Activated CD4-positive, CD25-positive, alpha-beta regulatory T cell treated with anti-CD3 and anti-CD28 coated beads, Interleukin-2, amount 50 U/mL, for 16 hours (primary cell): ENCODE results near the gene GJA5.

Experiments
- DNase-seq: peaks from one replicate; pipeline ENCODE4 v3.0.0-alpha.2; 2020; ENCODE audit warnings: low read depth, low spot score

Gene GJA5

GRCh38 chr1:147760481-147761260, at the start of gene GJA5:
Gene GJA5 (minus strand): TSS chr1:147760602. CDS start chr1:147759238, 1,364 bp downstream.
- no peak for DNase-seq

- DNase-seq: no peak
Measured at GRCh38 chr1:147809236-147809635, 48.8 kb upstream of the GJA5 start.

- DNase-seq: no peak
Measured at GRCh38 chr1:147808025-147808424, 47.6 kb upstream of the GJA5 start.

- DNase-seq: no peak
Measured at GRCh38 chr1:147807405-147807804, 47.0 kb upstream of the GJA5 start.

GRCh38 chr1:147804942-147805723, 44.7 kb upstream of the GJA5 start:
- DNase-seq: no peak

- no peak for DNase-seq
Measured at GRCh38 chr1:147800804-147801203, 40.4 kb upstream of the GJA5 start.

- DNase-seq: no peak
Measured at GRCh38 chr1:147798731-147799130, 38.3 kb upstream of the GJA5 start.

GRCh38 chr1:147794570-147794969, 34.2 kb upstream of the GJA5 start:
- no peak for DNase-seq

DNA sequence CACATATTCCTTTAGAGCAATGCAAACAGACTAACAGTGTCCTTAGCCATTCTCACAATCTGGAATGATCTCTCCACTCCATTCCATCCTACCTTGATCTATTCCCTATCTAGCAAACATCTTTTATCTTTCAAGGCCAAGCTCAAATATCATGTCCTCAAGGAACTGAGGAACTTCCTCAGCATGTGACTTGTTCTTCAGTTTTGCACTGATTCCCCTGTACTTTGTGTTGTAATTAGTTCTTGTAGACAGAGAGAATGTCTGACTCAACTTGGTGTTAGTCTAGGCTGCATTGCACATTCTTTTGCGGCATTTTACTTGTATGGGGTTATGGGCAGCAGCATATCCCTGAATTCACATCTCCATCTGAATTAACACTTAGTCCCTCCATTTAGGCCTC, 31.5 kb upstream of the GJA5 start:
- no peak for DNase-seq

DNA sequence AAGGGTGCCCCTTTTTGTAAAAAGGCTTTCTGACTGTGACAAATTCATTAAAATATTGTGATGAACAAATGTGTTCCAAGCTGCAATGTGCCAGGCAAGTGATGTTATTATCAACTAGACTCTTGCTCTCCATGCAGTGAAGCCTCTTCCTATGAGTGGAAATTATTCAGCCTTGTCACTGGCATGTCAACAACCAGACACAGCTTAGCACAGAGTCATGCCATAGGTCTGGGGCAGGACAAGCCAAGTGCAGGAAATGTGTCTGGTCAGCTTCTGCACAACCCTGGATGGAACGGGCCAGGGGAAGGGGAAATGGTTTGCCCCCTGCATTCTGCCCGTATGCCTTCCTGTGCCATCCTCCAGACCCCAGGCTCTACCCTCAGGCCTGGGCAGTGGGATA, 27.4 kb upstream of the GJA5 start:
- DNase-seq: no peak

- DNase-seq: no peak
Measured at GRCh38 chr1:147786536-147786935, 26.1 kb upstream of the GJA5 start.

GRCh38 chr1:147785794-147786506, 25.5 kb upstream of the GJA5 start:
- no peak for DNase-seq

DNA sequence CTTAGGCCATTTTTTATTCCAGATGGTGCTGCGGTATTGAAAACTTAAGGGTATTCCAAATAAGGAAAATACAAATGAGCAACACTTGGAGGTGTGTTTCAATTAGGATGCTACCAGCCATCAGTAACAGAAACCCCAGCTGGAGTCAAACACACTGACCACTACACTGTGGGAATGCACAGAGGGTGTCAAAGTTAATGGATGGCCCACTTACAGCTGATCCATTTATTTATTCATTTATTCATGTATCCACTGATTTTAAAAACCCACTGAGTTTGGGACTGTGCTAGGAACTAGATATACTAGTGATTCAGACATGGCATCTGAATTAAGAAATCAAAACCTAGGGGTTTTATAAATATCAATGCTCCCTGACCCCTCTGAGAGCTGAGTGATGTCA, 24.5 kb upstream of the GJA5 start:
- DNase-seq: no peak

- DNase-seq: no peak
Measured at GRCh38 chr1:147781056-147781471, 20.7 kb upstream of the GJA5 start.

- DNase-seq: no peak
Measured at GRCh38 chr1:147777694-147778093, 17.3 kb upstream of the GJA5 start.

DNA sequence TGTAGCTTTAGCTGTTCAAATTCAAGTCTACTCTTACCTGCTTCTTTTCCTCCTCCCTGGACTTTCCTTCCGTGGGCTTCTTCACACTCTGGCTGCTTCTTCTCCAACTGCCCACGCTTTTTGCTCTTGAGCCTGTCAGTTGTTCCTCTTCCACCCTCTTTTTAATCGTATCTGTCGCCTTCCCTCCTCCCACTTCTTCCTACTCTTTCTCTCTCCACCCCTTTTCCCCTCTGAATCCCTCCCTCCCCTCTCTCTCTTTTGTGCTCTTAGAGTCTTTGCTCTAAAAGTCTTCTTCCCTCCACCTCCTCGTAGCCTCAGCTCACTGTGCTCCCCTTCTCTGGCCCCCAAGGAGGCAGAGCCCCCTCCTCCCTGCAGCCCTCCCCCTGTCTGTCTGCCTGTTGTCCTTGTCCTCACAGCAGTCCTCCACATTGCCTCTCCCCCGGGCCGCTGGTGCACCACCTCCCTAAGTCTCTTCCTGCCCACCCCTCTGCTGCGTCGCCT, 12.9 kb upstream of the GJA5 start:
- no peak for DNase-seq

- no peak for DNase-seq
Measured at GRCh38 chr1:147772570-147772969, 12.2 kb upstream of the GJA5 start.

GRCh38 chr1:147771226-147772125, 11.1 kb upstream of the GJA5 start:
- no peak for DNase-seq

DNA sequence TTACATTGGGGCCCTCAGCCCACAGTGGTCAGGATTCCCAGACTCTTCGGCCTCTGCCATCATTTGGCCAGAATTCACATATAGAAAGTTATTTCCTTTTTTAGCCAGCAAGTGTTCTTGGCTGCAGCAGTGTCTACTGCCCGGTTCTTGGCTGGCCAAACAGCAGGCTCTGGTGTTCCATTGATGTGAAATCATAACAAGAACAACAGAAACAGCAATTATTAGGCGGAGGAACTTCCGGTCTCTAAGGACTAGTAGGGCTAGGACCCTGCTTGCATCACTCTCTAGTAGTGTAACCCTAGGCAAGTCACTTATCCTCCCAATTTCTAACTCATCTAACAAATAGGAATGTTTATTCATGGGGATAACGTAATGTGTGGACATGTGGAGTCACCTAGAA, 8.7 kb upstream of the GJA5 start:
- no peak for DNase-seq

GRCh38 chr1:147768582-147768981, 8.2 kb upstream of the GJA5 start:
- DNase-seq: no peak

DNA sequence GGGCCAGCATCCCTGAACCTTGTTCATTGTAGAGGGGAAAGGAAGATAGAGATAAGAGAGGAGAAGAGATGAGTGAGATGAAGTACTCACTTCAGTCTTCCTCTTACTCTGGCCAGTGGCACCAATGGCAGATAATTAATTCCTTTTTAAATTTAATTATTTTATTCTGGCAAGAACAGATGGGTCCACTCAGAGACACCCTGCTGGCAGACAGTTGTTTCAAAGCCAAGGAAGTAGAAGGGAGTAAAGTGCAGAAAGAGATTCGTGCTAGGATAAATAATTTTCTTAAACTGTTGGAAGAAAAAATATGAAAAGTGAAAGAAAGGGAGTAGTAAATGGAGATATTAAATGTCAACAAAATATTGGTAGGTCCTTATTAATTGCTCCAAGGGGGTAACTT, 7.7 kb upstream of the GJA5 start:
- DNase-seq: no peak
